Mesenchymal stem cell (in vitro differentiated cells and primary cell): Measurements from ENCODE around the gene SLC25A13.
"Not testable (repeated sequence)": the region's sequence is repeated elsewhere in the genome, so short reads cannot be mapped to it uniquely, and the experiment has no call there.

Source experiments
- DNase-seq: peaks from one replicate; pipeline ENCODE4 v3.0.0-alpha.2; 2013
- H2AFZ ChIP-seq: one replicate; pipeline ENCODE4 v1.6.1; 2013; ENCODE audit warnings: low read depth, mild to moderate bottlenecking, control low read depth, inconsistent platforms, low read length, moderate library complexity
- H2AK5ac ChIP-seq: 2 replicates; pipeline ENCODE4 v1.6.1; 2013; ENCODE audit warnings: low read length, moderate library complexity, mild to moderate bottlenecking, inconsistent platforms; ENCODE audit not compliant: severe bottlenecking
- H2BK120ac ChIP-seq: one replicate; pipeline ENCODE4 v1.6.1; 2013; ENCODE audit warnings: low read depth, mild to moderate bottlenecking, inconsistent platforms, low read length, moderate library complexity
- H2BK12ac ChIP-seq, 2 experiments: one replicate each; pipeline ENCODE4 v1.6.1; 2013; ENCODE audit warnings: inconsistent platforms in 2 of 2, low read length in 2 of 2, mild to moderate bottlenecking in 2 of 2, moderate library complexity in 2 of 2, control low read depth in 1 of 2
- H2BK15ac ChIP-seq: one replicate; pipeline ENCODE4 v1.6.1; 2013; ENCODE audit warnings: mild to moderate bottlenecking, low read depth, inconsistent platforms; ENCODE audit not compliant: poor library complexity, severe bottlenecking
- H2BK5ac ChIP-seq: 2 replicates; pipeline ENCODE4 v1.6.1; 2013; ENCODE audit warnings: low read depth, mild to moderate bottlenecking, low read length, control low read depth, inconsistent platforms; ENCODE audit not compliant: poor library complexity, severe bottlenecking
- H3K14ac ChIP-seq, 2 experiments: one replicate each; pipeline ENCODE4 v1.6.1; 2013; ENCODE audit warnings: inconsistent platforms in 2 of 2, low read length in 2 of 2, control low read depth in 1 of 2, mild to moderate bottlenecking in 1 of 2, moderate library complexity in 1 of 2
- H3K18ac ChIP-seq, 2 experiments: one replicate each; pipeline ENCODE4 v1.6.1; 2013; ENCODE audit warnings: inconsistent platforms in 2 of 2, low read length in 2 of 2, control low read depth in 1 of 2, low read depth in 1 of 2, mild to moderate bottlenecking in 1 of 2
- H3K23ac ChIP-seq, 2 experiments: one replicate each; pipeline ENCODE4 v1.6.1; 2013; ENCODE audit warnings: inconsistent platforms in 2 of 2, low read length in 2 of 2, mild to moderate bottlenecking in 2 of 2, moderate library complexity in 2 of 2, control low read depth in 1 of 2
- H3K27ac ChIP-seq: 2 replicates; pipeline ENCODE4 v1.5.1; 2013; ENCODE audit warnings: mild to moderate bottlenecking, moderate library complexity, low read length, control low read depth, inconsistent platforms; ENCODE audit not compliant: poor library complexity, severe bottlenecking
- H3K27me3 ChIP-seq, 2 experiments: 2 replicates each; pipeline versions ENCODE4 v1.6.1 to v1.7.0; 2013; ENCODE audit warnings: low read length in 2 of 2, mild to moderate bottlenecking in 2 of 2, moderate library complexity in 2 of 2, control low read depth in 1 of 2, inconsistent platforms in 1 of 2; ENCODE audit not compliant: control insufficient read depth in 1 of 2, insufficient read depth in 1 of 2
- H3K36me3 ChIP-seq, 2 experiments: 2 replicates each; pipeline versions ENCODE4 v1.6.1 to v1.7.0; 2013; ENCODE audit warnings: low read length in 2 of 2, control low read depth in 1 of 2, inconsistent platforms in 1 of 2, low read depth in 1 of 2, mild to moderate bottlenecking in 1 of 2; ENCODE audit not compliant: insufficient read depth in 2 of 2, control insufficient read depth in 1 of 2
- H3K4ac ChIP-seq, 2 experiments: one replicate each; pipeline ENCODE4 v1.6.1; 2013; ENCODE audit warnings: inconsistent platforms in 2 of 2, low read length in 2 of 2, mild to moderate bottlenecking in 2 of 2, moderate library complexity in 2 of 2, control low read depth in 1 of 2, low read depth in 1 of 2
- H3K4me1 ChIP-seq: 2 replicates; pipeline ENCODE4 v1.6.1; 2013; ENCODE audit warnings: low read depth, low read length, control low read depth; ENCODE audit not compliant: control insufficient read depth, insufficient read depth
- H3K4me2 ChIP-seq: 2 replicates; pipeline ENCODE4 v1.6.1; 2013; ENCODE audit warnings: low read length, mild to moderate bottlenecking, inconsistent platforms; ENCODE audit not compliant: poor library complexity, severe bottlenecking
- H3K4me3 ChIP-seq, 2 experiments: 2 replicates each; pipeline versions ENCODE4 v1.5.1 to v1.7.0; 2013; ENCODE audit warnings: low read length in 2 of 2, mild to moderate bottlenecking in 2 of 2, control low read depth in 1 of 2, low read depth in 1 of 2; ENCODE audit not compliant: insufficient read depth in 1 of 2
- H3K79me1 ChIP-seq: replicated peaks from 2 replicates; pipeline ENCODE4 v1.6.1; 2013; ENCODE audit warnings: mild to moderate bottlenecking, control low read depth, low read length, inconsistent platforms; ENCODE audit not compliant: poor library complexity, severe bottlenecking
- H3K9ac ChIP-seq: 2 replicates; pipeline ENCODE4 v1.7.0; 2013; ENCODE audit warnings: mild to moderate bottlenecking, low read length, moderate library complexity
- H3K9me3 ChIP-seq: 2 replicates; pipeline ENCODE4 v1.7.0; 2013; ENCODE audit warnings: mild to moderate bottlenecking, low read length; ENCODE audit not compliant: control insufficient read depth
- H4K8ac ChIP-seq: one replicate; pipeline ENCODE4 v1.6.1; 2013; ENCODE audit warnings: inconsistent platforms, mild to moderate bottlenecking, low read length, moderate library complexity
- H4K91ac ChIP-seq: one replicate; pipeline ENCODE4 v1.6.1; 2013; ENCODE audit warnings: mild to moderate bottlenecking, low read length, inconsistent platforms
- WGBS: methylation state at CpG from one replicate; pipeline ENCODE4 v1.1.7; 2013; ENCODE audit warnings: mixed read lengths; 5-methylcytosine and 5-hydroxymethylcytosine counted together

Gene SLC25A13

DNA sequence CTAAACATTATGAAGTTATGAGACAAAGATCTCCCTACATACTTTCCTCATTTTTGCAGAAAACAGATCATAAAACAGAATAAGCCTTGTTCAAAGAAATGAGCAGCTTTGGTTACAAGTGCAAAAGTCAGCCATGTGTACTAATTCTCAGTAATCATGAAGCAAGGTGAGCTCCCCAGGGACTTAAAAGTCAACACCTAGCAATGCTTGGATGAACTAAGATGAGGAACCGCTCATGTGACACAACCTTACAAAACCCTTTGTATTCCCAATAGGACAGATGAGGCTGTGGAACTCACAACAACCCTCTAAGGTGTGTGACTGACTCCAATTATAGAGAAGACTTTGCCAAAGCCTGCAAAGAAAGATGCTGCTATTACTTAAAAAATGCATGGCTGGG, 154.5 kb downstream of the SLC25A13 start:
- H2BK5ac ChIP-seq = no peak overlapping the region
- WGBS = 100% methylated on average over 1 of the region's 1 CpG
- DNase-seq = no peak
- no peak overlapping the region for H3K4me2 ChIP-seq
- H3K79me1 ChIP-seq = peaks cover 9% of the 10 kb centered on the region
- no peaks in the 10 kb centered on the region for H3K9me3 ChIP-seq
- H2BK15ac ChIP-seq = no peak overlapping the region
- H3K27me3 ChIP-seq = no peaks in the 10 kb centered on the region
- no peak overlapping the region for H2AFZ ChIP-seq
- no peak overlapping the region for H3K18ac ChIP-seq
- no peak overlapping the region for H4K8ac ChIP-seq
- no peak overlapping the region for H2BK12ac ChIP-seq
- peaks cover 7 to 83% of the 10 kb centered on the region in 2 experiments for H3K36me3 ChIP-seq
- H3K9ac ChIP-seq = no peak overlapping the region
- no peak overlapping the region for H3K14ac ChIP-seq
- no peak overlapping the region for H3K4me3 ChIP-seq
- no peaks in the 10 kb centered on the region for H3K4me1 ChIP-seq
- H3K23ac ChIP-seq = no peak overlapping the region
- H3K4ac ChIP-seq = no peak overlapping the region
- no peak overlapping the region for H2BK120ac ChIP-seq
- no peak overlapping the region for H2AK5ac ChIP-seq
- no peak overlapping the region for H4K91ac ChIP-seq
- no peak overlapping the region for H3K27ac ChIP-seq

GRCh38 chr7:96161897-96162296, 160.0 kb downstream of the SLC25A13 start:
- Histone ChIP-seq H3K18ac (no peak overlapping the region), H2AK5ac (no peak overlapping the region), H2BK120ac (no peak overlapping the region), H4K91ac (no peak overlapping the region), H4K8ac (no peak overlapping the region), H2BK15ac (no peak overlapping the region), H3K9ac (no peak overlapping the region), H3K27me3 (no peaks in the 10 kb centered on the region), H2AFZ (no peak overlapping the region), H2BK12ac (no peak overlapping the region), H3K27ac (no peak overlapping the region), H3K79me1 (peaks cover 21% of the 10 kb centered on the region), H3K4me1 (no peaks in the 10 kb centered on the region), H3K4me2 (no peak overlapping the region), H3K4ac (no peak overlapping the region), H3K23ac (no peak overlapping the region), H3K4me3 (no peak overlapping the region), H3K9me3 (no peaks in the 10 kb centered on the region), H3K14ac (no peak overlapping the region), H3K36me3 (peaks cover 8 to 70% of the 10 kb centered on the region in 2 experiments), H2BK5ac (no peak overlapping the region)
- no peak for DNase-seq
- WGBS = 100% methylated on average over 1 of the region's 3 CpGs

DNA sequence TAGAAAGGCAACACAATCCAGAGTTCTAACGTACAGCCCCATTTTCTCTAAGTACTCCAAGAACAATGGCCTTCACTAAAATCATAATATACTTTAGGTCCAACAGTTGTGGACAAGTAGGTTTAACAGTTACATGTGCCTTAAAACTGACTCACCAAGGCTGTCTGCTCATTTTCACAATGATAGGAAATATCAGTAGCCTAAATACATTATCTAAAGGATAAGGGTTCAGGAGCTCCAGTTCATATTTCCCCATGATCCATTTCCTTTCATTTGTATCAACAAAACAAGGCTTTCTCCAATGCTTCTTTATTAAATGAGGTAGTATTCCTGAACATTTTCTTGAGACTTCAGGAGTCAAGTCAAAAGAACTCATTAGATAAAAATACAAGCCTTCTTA, 164.0 kb downstream of the SLC25A13 start:
- Histone ChIP-seq H3K4me2 (no peak overlapping the region), H3K4me3 (no peak overlapping the region), H3K9me3 (no peaks in the 10 kb centered on the region), H3K79me1 (peaks cover 15% of the 10 kb centered on the region), H3K27me3 (no peaks in the 10 kb centered on the region), H2AFZ (no peak overlapping the region), H2BK12ac (no peak overlapping the region), H3K18ac (no peak overlapping the region), H4K8ac (no peak overlapping the region), H3K36me3 (peaks cover 4 to 32% of the 10 kb centered on the region in 2 experiments), H4K91ac (no peak overlapping the region), H2AK5ac (no peak overlapping the region), H3K23ac (no peak overlapping the region), H2BK120ac (no peak overlapping the region), H3K14ac (no peak overlapping the region), H3K27ac (no peak overlapping the region), H3K9ac (no peak overlapping the region), H3K4ac (no peak overlapping the region), H2BK15ac (no peak overlapping the region), H2BK5ac (no peak overlapping the region), H3K4me1 (no peaks in the 10 kb centered on the region)
- 100% methylated on average over 1 of the region's 1 CpG for WGBS
- no peak for DNase-seq

DNA sequence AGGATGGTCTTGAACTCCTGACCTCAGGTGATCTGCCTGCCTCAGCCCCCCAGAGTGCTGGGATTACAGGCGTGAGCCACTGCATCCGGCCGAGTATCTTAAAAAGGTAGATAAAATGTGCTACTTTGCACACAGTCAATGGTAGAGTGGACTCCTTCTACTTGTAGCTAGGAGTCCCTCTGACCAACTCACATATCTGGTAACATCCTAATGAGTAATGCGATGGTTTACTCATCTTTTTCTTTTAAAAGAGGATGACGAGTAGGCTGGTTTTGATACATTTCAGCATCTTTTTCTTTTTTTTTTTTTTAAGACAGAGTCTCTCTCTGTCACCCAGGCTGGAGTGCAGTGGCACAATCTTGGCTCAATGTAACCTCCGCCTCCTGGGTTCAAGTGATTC, 167.4 kb downstream of the SLC25A13 start:
- not testable (repeated sequence) for H3K79me1 ChIP-seq, H3K4me3 ChIP-seq, DNase-seq, H3K27me3 ChIP-seq, H3K9me3 ChIP-seq, H4K8ac ChIP-seq, H3K4me2 ChIP-seq, H2BK120ac ChIP-seq, H3K27ac ChIP-seq, H2BK5ac ChIP-seq, H3K23ac ChIP-seq, H4K91ac ChIP-seq, H3K4ac ChIP-seq, H2AFZ ChIP-seq, H3K18ac ChIP-seq, H3K9ac ChIP-seq, H2BK15ac ChIP-seq, H2AK5ac ChIP-seq, H3K14ac ChIP-seq, H2BK12ac ChIP-seq, H3K4me1 ChIP-seq
- 93% methylated on average over 5 of the region's 6 CpGs for WGBS
- peaks cover 6 to 23% of the 10 kb centered on the region in 2 experiments for H3K36me3 ChIP-seq
